Measurements from ENCODE around the gene TWSG1.
A peak's percentile ranks its signal among the peaks of the same experiment; 100 is the strongest.
"Not testable (repeated sequence)": the region's sequence is repeated elsewhere in the genome, so short reads cannot be mapped to it uniquely, and the experiment has no call there.

Gene TWSG1

GRCh38 chr18:9392726-9393125 is 58.2 kb downstream of the TWSG1 start:
- DNase-seq (ENCODE audit: low read depth in 2 of 2) = no peak

- no peak for DNase-seq (ENCODE audit: low read depth in 2 of 2)
Measured at GRCh38 chr18:9394046-9394445, 59.5 kb downstream of the TWSG1 start.

- no peak for DNase-seq (ENCODE audit: low read depth in 2 of 2)
Measured at GRCh38 chr18:9400197-9400596, 65.6 kb downstream of the TWSG1 start.

- DNase-seq (ENCODE audit: low read depth in 2 of 2) = no peak
Measured at GRCh38 chr18:9401176-9401575, 66.6 kb downstream of the TWSG1 start.

GRCh38 chr18:9402358-9403007 is 67.9 kb downstream of the TWSG1 start:
- DNase-seq (ENCODE audit: low read depth in 2 of 2) = not testable (repeated sequence)

GRCh38 chr18:9403795-9404564 is 69.4 kb downstream of the TWSG1 start:
- no peak for DNase-seq (ENCODE audit: low read depth in 2 of 2)

GRCh38 chr18:9404565-9405060 is 70.0 kb downstream of the TWSG1 start:
- DNase-seq (ENCODE audit: low read depth in 2 of 2) = peak in 1 of 2 donors; percentile 1

- DNase-seq (ENCODE audit: low read depth in 2 of 2) = no peak
Measured at GRCh38 chr18:9405130-9405529, 70.6 kb downstream of the TWSG1 start.

- DNase-seq (ENCODE audit: low read depth in 2 of 2) = no peak
Measured at GRCh38 chr18:9405977-9406376, 71.4 kb downstream of the TWSG1 start.

- no peak for DNase-seq (ENCODE audit: low read depth in 2 of 2)
Measured at GRCh38 chr18:9410515-9410914, 75.9 kb downstream of the TWSG1 start.

GRCh38 chr18:9413576-9413975 is 79.0 kb downstream of the TWSG1 start:
- no peak for DNase-seq (ENCODE audit: low read depth in 2 of 2)

GRCh38 chr18:9416563-9417072 is 82.0 kb downstream of the TWSG1 start:
- no peak for DNase-seq (ENCODE audit: low read depth in 2 of 2)

- DNase-seq (ENCODE audit: low read depth in 2 of 2) = no peak
Measured at GRCh38 chr18:9417073-9417851, 82.7 kb downstream of the TWSG1 start.

- no peak for DNase-seq (ENCODE audit: low read depth in 2 of 2)
Measured at GRCh38 chr18:9418047-9418690, 83.6 kb downstream of the TWSG1 start.

- DNase-seq (ENCODE audit: low read depth in 2 of 2) = no peak
Measured at GRCh38 chr18:9419956-9420631, 85.5 kb downstream of the TWSG1 start.

- no peak for DNase-seq (ENCODE audit: low read depth in 2 of 2)
Measured at GRCh38 chr18:9421096-9421900, 86.7 kb downstream of the TWSG1 start.

- DNase-seq (ENCODE audit: low read depth in 2 of 2) = no peak
Measured at GRCh38 chr18:9421901-9422327, 87.3 kb downstream of the TWSG1 start.

- DNase-seq (ENCODE audit: low read depth in 2 of 2) = no peak
Measured at GRCh38 chr18:9422816-9423519, 88.4 kb downstream of the TWSG1 start.

GRCh38 chr18:9423648-9424047 is 89.1 kb downstream of the TWSG1 start:
- DNase-seq (ENCODE audit: low read depth in 2 of 2) = not testable (repeated sequence)

GRCh38 chr18:9424235-9424634 is 89.7 kb downstream of the TWSG1 start:
- not testable (repeated sequence) for DNase-seq (ENCODE audit: low read depth in 2 of 2)

Data from stimulated activated CD8-positive, alpha-beta memory T cell treated with anti-CD3 and anti-CD28 coated beads, Interleukin-2, amount 100 ng/mL, for 48 hours (primary cell).